ENCODE measurements around the gene TNIK.
A peak's percentile ranks its signal among the peaks of the same experiment; 100 is the strongest.

The TNIK gene

GRCh38 chr3:171420667-171421066, 39.5 kb downstream of the TNIK start:
- peak in 6 of 58 donors; percentile 4 to 39 (median 19) for DNase-seq

GRCh38 chr3:171419457-171419856, 40.7 kb downstream of the TNIK start:
- peak in 17 of 58 donors; percentile 6 to 58 (median 17) for DNase-seq

GRCh38 chr3:171417813-171418212, 42.4 kb downstream of the TNIK start:
- no peak for DNase-seq

- DNase-seq, result no peak
Measured at GRCh38 chr3:171417137-171417536, 43.1 kb downstream of the TNIK start.

GRCh38 chr3:171416666-171417065, 43.5 kb downstream of the TNIK start:
- DNase-seq, result no peak

GRCh38 chr3:171416061-171416460, 44.1 kb downstream of the TNIK start:
- DNase-seq, result no peak

GRCh38 chr3:171415070-171415469, 45.1 kb downstream of the TNIK start:
- no peak for DNase-seq

GRCh38 chr3:171412473-171412872, 47.7 kb downstream of the TNIK start:
- no peak for DNase-seq

- DNase-seq, result no peak
Measured at GRCh38 chr3:171412054-171412453, 48.2 kb downstream of the TNIK start.

GRCh38 chr3:171410186-171410585, 50.0 kb downstream of the TNIK start:
- DNase-seq, result no peak

- DNase-seq, result no peak
Measured at GRCh38 chr3:171407759-171408158, 52.4 kb downstream of the TNIK start.

- no peak for DNase-seq
Measured at GRCh38 chr3:171404376-171404967, 55.7 kb downstream of the TNIK start.

GRCh38 chr3:171402281-171402680, 57.9 kb downstream of the TNIK start:
- DNase-seq, result peak in 4 of 58 donors; percentile 9 to 35 (median 24)

- no peak for DNase-seq
Measured at GRCh38 chr3:171401432-171401831, 58.8 kb downstream of the TNIK start.

- DNase-seq, result peak in 4 of 58 donors; percentile 6 to 20 (median 15)
Measured at GRCh38 chr3:171399842-171400241, 60.4 kb downstream of the TNIK start.

- DNase-seq, result no peak
Measured at GRCh38 chr3:171398343-171398742, 61.9 kb downstream of the TNIK start.

- no peak for DNase-seq
Measured at GRCh38 chr3:171397089-171397488, 63.1 kb downstream of the TNIK start.

- DNase-seq, result no peak
Measured at GRCh38 chr3:171396048-171396447, 64.2 kb downstream of the TNIK start.

- peak in 2 of 58 donors; percentile 10 to 25 for DNase-seq
Measured at GRCh38 chr3:171393032-171393744, 67.0 kb downstream of the TNIK start.

GRCh38 chr3:171391432-171391831, 68.8 kb downstream of the TNIK start:
- DNase-seq, result no peak

GRCh38 chr3:171390051-171390941, 69.9 kb downstream of the TNIK start:
- DNase-seq, result no peak

GRCh38 chr3:171389491-171389890, 70.7 kb downstream of the TNIK start:
- no peak for DNase-seq
